GM18526 (cell line): Measurements from ENCODE around the gene ISYNA1.

Experiments
- POLR2A ChIP-seq: IDR thresholded peaks from 3 replicates; pipeline ENCODE4 v1.6.1; 2011; ENCODE audit not compliant: insufficient read length; ENCODE audit errors: extremely low read depth

Gene ISYNA1

GRCh38 chr19:18437491-18438330 lies at the start of gene ISYNA1:
Gene ISYNA1, minus strand, starts transcription at chr19:18438133. Its CDS starts 154 bp downstream, at chr19:18437979.
- no peak for TF ChIP-seq POLR2A

- TF ChIP-seq POLR2A: no peak
Observed at GRCh38 chr19:18486746-18487145, 48.8 kb upstream of the ISYNA1 start.

GRCh38 chr19:18484992-18485391 lies 47.1 kb upstream of the ISYNA1 start:
- no peak for TF ChIP-seq POLR2A

- TF ChIP-seq POLR2A: no peak
Observed at GRCh38 chr19:18483119-18483890, 45.4 kb upstream of the ISYNA1 start.

GRCh38 chr19:18481505-18482222 lies 43.7 kb upstream of the ISYNA1 start:
- no peak for TF ChIP-seq POLR2A

- TF ChIP-seq POLR2A: no peak
Observed at GRCh38 chr19:18480006-18480691, 42.2 kb upstream of the ISYNA1 start.

GRCh38 chr19:18478545-18479311 lies 40.8 kb upstream of the ISYNA1 start:
- TF ChIP-seq POLR2A: peak; percentile 20

- no peak for TF ChIP-seq POLR2A
Observed at GRCh38 chr19:18477974-18478373, 40.0 kb upstream of the ISYNA1 start.

- no peak for TF ChIP-seq POLR2A
Observed at GRCh38 chr19:18477042-18477779, 39.3 kb upstream of the ISYNA1 start.

- no peak for TF ChIP-seq POLR2A
Observed at GRCh38 chr19:18476507-18477041, 38.6 kb upstream of the ISYNA1 start.

GRCh38 chr19:18475762-18476331 lies 37.9 kb upstream of the ISYNA1 start:
- no peak for TF ChIP-seq POLR2A

- no peak for TF ChIP-seq POLR2A
Observed at GRCh38 chr19:18475004-18475453, 37.1 kb upstream of the ISYNA1 start.

GRCh38 chr19:18474366-18474887 lies 36.5 kb upstream of the ISYNA1 start:
- TF ChIP-seq POLR2A: no peak
